ENCODE measurements around the gene NSDHL. TPM values are rescaled to one million over a fixed set of nuclear protein-coding genes. Genes with fewer than 3 reads are reported as not detected.
"Not testable (repeated sequence)": the region's sequence is repeated elsewhere in the genome, so short reads cannot be mapped to it uniquely, and the experiment has no call there.

Gene NSDHL
- total RNA-seq: 10 to 100 TPM; 21.1 to 42.5 TPM
- polyA plus RNA-seq (ENCODE audit: insufficient read length in 6 of 6): 10 to 100 TPM; 15.0 to 22.0 (median 17.8) TPM
- long read RNA-seq, donor 1, partial matches to known transcripts: 0 of 3 reads
- long read RNA-seq, donor 1, other reads (novel, unspliced or antisense): 0 of 3 reads
- long read RNA-seq, donor 2, transcript NSDHL-201 (8 exons, 1,929 nt): major isoform, 8 of 8 reads
- long read RNA-seq, donor 2, partial matches to known transcripts: 0 of 8 reads
- long read RNA-seq, donor 2, other reads (novel, unspliced or antisense): 0 of 8 reads
- long read RNA-seq, donor 3, transcript NSDHL-201 (8 exons, 1,929 nt): major isoform, 9 of 10 reads
- long read RNA-seq, donor 3, partial matches to known transcripts: 0 of 10 reads
- long read RNA-seq, donor 3, other reads (novel, unspliced or antisense): 0 of 10 reads
- long read RNA-seq, donor 4, transcript NSDHL-201 (8 exons, 1,929 nt): major isoform, 23 of 26 reads
- long read RNA-seq, donor 4, partial matches to known transcripts: 2 of 26 reads
- long read RNA-seq, donor 4, other reads (novel, unspliced or antisense): 1 of 26 reads
- long read RNA-seq, donor 5, transcript NSDHL-201 (8 exons, 1,929 nt): major isoform, 6 of 6 reads
- long read RNA-seq, donor 5, partial matches to known transcripts: 0 of 6 reads
- long read RNA-seq, donor 5, other reads (novel, unspliced or antisense): 0 of 6 reads
- long read RNA-seq, donor 6, transcript NSDHL-201 (8 exons, 1,929 nt): major isoform, 8 of 8 reads
- long read RNA-seq, donor 6, partial matches to known transcripts: 0 of 8 reads
- long read RNA-seq, donor 6, other reads (novel, unspliced or antisense): 0 of 8 reads
- long read RNA-seq, donor 7, transcript NSDHL-201 (8 exons, 1,929 nt): major isoform, 6 of 6 reads
- long read RNA-seq, donor 7, partial matches to known transcripts: 0 of 6 reads
- long read RNA-seq, donor 7, other reads (novel, unspliced or antisense): 0 of 6 reads
- long read RNA-seq, donor 8, partial matches to known transcripts: 0 of 5 reads
- long read RNA-seq, donor 8, other reads (novel, unspliced or antisense): 0 of 5 reads
- long read RNA-seq, donor 9: 0 reads
- long read RNA-seq, donor 10, transcript NSDHL-203 (9 exons, 1,630 nt): minor isoform, 9 of 56 reads
- long read RNA-seq, donor 10, transcript NSDHL-201 (8 exons, 1,929 nt): major isoform, 42 of 56 reads
- long read RNA-seq, donor 10, partial matches to known transcripts: 1 of 56 reads
- long read RNA-seq, donor 10, other reads (novel, unspliced or antisense): 4 of 56 reads
- long read RNA-seq, donor 11, transcript NSDHL-201 (8 exons, 1,929 nt): major isoform, 8 of 8 reads
- long read RNA-seq, donor 11, partial matches to known transcripts: 0 of 8 reads
- long read RNA-seq, donor 11, other reads (novel, unspliced or antisense): 0 of 8 reads
- long read RNA-seq, donor 12, transcript NSDHL-201 (8 exons, 1,929 nt): major isoform, 6 of 6 reads
- long read RNA-seq, donor 12, partial matches to known transcripts: 0 of 6 reads
- long read RNA-seq, donor 12, other reads (novel, unspliced or antisense): 0 of 6 reads

- Histone ChIP-seq H3K27ac (peak within 1 kb of the TSS in 1 of 2 donors; percentile 80), H3K4me3 (peak within 1 kb of the TSS; percentile 45 to 56), H3K36me3 (peaks cover 0 to 23% of the 10 kb centered on the region in 2 donors), H3K27me3 (no peaks in the 10 kb centered on the region), H3K4me1 (no peaks in the 10 kb centered on the region), H3K9me3 (no peaks in the 10 kb centered on the region)
- DNase-seq (peak; percentile 91 to 97 (median 95)), ATAC-seq (peak; percentile 99)
- TF ChIP-seq, protein P1, sequence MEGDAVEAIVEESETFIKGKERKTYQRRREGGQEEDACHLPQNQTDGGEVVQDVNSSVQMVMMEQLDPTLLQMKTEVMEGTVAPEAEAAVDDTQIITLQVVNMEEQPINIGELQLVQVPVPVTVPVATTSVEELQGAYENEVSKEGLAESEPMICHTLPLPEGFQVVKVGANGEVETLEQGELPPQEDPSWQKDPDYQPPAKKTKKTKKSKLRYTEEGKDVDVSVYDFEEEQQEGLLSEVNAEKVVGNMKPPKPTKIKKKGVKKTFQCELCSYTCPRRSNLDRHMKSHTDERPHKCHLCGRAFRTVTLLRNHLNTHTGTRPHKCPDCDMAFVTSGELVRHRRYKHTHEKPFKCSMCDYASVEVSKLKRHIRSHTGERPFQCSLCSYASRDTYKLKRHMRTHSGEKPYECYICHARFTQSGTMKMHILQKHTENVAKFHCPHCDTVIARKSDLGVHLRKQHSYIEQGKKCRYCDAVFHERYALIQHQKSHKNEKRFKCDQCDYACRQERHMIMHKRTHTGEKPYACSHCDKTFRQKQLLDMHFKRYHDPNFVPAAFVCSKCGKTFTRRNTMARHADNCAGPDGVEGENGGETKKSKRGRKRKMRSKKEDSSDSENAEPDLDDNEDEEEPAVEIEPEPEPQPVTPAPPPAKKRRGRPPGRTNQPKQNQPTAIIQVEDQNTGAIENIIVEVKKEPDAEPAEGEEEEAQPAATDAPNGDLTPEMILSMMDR (IDR thresholded peaks at IDR 0.05): no peak
- intact Hi-C loops (cut with DNase I): no loop called here
Measured at GRCh38 chrX:152830312-152831305, at the start of gene NSDHL, which contains the start of gene CETN2. Gene NSDHL (plus strand): TSS chrX:152831063. CDS start chrX:152846325, 15,262 bp downstream. Gene CETN2 (minus strand): TSS chrX:152830757. CDS start chrX:152830710, 47 bp downstream.

- H3K4me1 ChIP-seq; intact Hi-C loops (cut with DNase I); H3K27ac ChIP-seq; H3K4me3 ChIP-seq; H3K9me3 ChIP-seq; H3K36me3 ChIP-seq; DNase-seq; H3K27me3 ChIP-seq; ATAC-seq: not testable (repeated sequence)
Measured at GRCh38 chrX:152787062-152787461, 43.8 kb upstream of the NSDHL start.

DNA sequence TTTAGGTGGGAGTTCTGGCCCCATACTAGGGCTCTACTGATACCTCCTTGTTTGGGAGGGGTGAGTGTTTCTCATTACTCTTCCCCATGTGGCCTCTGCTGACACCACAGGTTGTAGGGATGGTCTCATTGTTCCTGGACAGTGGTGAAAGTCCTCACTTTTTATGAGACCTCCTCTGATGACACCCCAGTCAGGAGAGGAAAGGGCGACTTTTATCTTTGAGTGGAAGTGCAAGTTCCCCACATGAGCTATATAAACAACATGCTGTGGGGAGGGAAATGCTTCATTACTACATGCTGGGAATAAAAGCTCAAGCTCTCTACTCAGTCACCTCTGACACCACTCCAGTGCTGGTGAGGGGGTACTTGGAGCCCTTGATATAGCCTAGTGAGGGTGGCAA is 31.9 kb upstream of the NSDHL start:
- H3K27ac ChIP-seq: no peak overlapping the region
- TF ChIP-seq, protein P1 (IDR thresholded peaks at IDR 0.05): no peak
- ATAC-seq (no peak), DNase-seq (no peak)
- no peaks in the 10 kb centered on the region for H3K36me3 ChIP-seq
- intact Hi-C loops (cut with DNase I): no loop called here
- H3K4me3 ChIP-seq: no peak overlapping the region
- no peaks in the 10 kb centered on the region for H3K4me1 ChIP-seq
- H3K27me3 ChIP-seq: no peaks in the 10 kb centered on the region
- no peaks in the 10 kb centered on the region for H3K9me3 ChIP-seq

- Histone ChIP-seq H3K36me3 (no peaks in the 10 kb centered on the region), H3K9me3 (no peaks in the 10 kb centered on the region), H3K4me1 (no peaks in the 10 kb centered on the region), H3K27me3 (no peaks in the 10 kb centered on the region), H3K27ac (no peak overlapping the region), H3K4me3 (no peak overlapping the region)
- ATAC-seq: no peak
- TF ChIP-seq, protein P1 (IDR thresholded peaks at IDR 0.05): no peak
- DNase-seq: no peak
- intact Hi-C loops (cut with DNase I): no loop called here
Measured at GRCh38 chrX:152806035-152806434, 24.8 kb upstream of the NSDHL start.
